IMR-90 (cell line): ENCODE measurements around the gene ERGIC1. TPM values are rescaled to one million over a fixed set of nuclear protein-coding genes. Genes with fewer than 3 reads are reported as not detected.

Source experiments
- ATAC-seq: fragments of 200-7000 bp; cut with Tn5 transposase; 2 replicates; pipeline ENCODE4 v1.9.1; 2020; ENCODE audit warnings: low read depth, mild to moderate bottlenecking, moderate library complexity
- BruUV-seq: library from RNA; stranded (reverse); fragments of 400-500 nt; replicated peaks from 2 replicates; lab custom pipeline; 2021; lab: Mats Ljungman, UMichigan
- CTCF ChIA-PET: fragments of 300-600 bp; formaldehyde crosslinking; extraction: SDS; loops from one replicate; lab custom pipeline; 2021; ENCODE audit warnings: antibody characterized with exemption; lab: Yijun Ruan, JAX
- POLR2A ChIA-PET: fragments of 300-600 bp; sonication (Branson Sonifier 250); formaldehyde crosslinking; loops from one replicate; lab custom pipeline; 2022; ENCODE audit warnings: antibody characterized with exemption; ENCODE audit not compliant: unreplicated experiment; lab: Charles Lee
- DNase-seq: peaks from one replicate; pipeline ENCODE4 v3.0.0; 2013
- H2AFZ ChIP-seq: replicated peaks from 2 replicates; pipeline ENCODE3; 2013; ENCODE audit warnings: low read length, mild to moderate bottlenecking; ENCODE audit not compliant: poor library complexity
- H2AK5ac ChIP-seq: 2 replicates; pipeline ENCODE4 v1.6.1; 2013; ENCODE audit warnings: low read depth, low read length, inconsistent platforms
- H2AK9ac ChIP-seq: replicated peaks from 2 replicates; pipeline ENCODE3; 2013; ENCODE audit warnings: mild to moderate bottlenecking, low read depth, low read length, moderate library complexity; ENCODE audit not compliant: poor library complexity
- H2BK120ac ChIP-seq: 2 replicates; pipeline ENCODE4 v1.6.1; 2013; ENCODE audit warnings: low read depth, low read length, inconsistent platforms
- H2BK15ac ChIP-seq: 3 replicates; pipeline ENCODE4 v1.6.1; 2013; ENCODE audit warnings: low read depth, low read length, inconsistent platforms
- H2BK20ac ChIP-seq: 2 replicates; pipeline ENCODE4 v1.6.1; 2013; ENCODE audit warnings: low read depth, mild to moderate bottlenecking, inconsistent platforms, low read length, moderate library complexity
- H2BK5ac ChIP-seq: 2 replicates; pipeline ENCODE4 v1.6.1; 2013; ENCODE audit warnings: mild to moderate bottlenecking, low read depth, low read length, inconsistent platforms; ENCODE audit not compliant: poor library complexity, severe bottlenecking
- H3K14ac ChIP-seq: replicated peaks from 2 replicates; pipeline ENCODE4 v1.6.1; 2013; ENCODE audit warnings: low read depth, low read length, inconsistent platforms
- H3K18ac ChIP-seq: 2 replicates; pipeline ENCODE4 v1.6.1; 2013; ENCODE audit warnings: low read depth, low read length, control low read depth
- H3K23ac ChIP-seq: 2 replicates; pipeline ENCODE4 v1.6.1; 2013; ENCODE audit warnings: low read depth, low read length, inconsistent platforms
- H3K27ac ChIP-seq: 2 replicates; pipeline ENCODE4 v1.5.1; 2013; ENCODE audit warnings: mild to moderate bottlenecking, control low read depth, low read length; ENCODE audit not compliant: insufficient read depth
- H3K27me3 ChIP-seq: 2 replicates; pipeline ENCODE4 v1.6.1; 2013; ENCODE audit warnings: low read length; ENCODE audit not compliant: control insufficient read depth, insufficient read depth
- H3K36me3 ChIP-seq: 2 replicates; pipeline ENCODE4 v1.6.1; 2013; ENCODE audit warnings: low read length, mixed read lengths; ENCODE audit not compliant: control insufficient read depth, insufficient read depth
- H3K4ac ChIP-seq: 2 replicates; pipeline ENCODE4 v1.6.1; 2013; ENCODE audit warnings: low read depth, low read length, inconsistent platforms
- H3K4me1 ChIP-seq: 2 replicates; pipeline ENCODE4 v1.6.1; 2013; ENCODE audit warnings: low read length, mixed read lengths; ENCODE audit not compliant: control insufficient read depth, insufficient read depth
- H3K4me2 ChIP-seq: 2 replicates; pipeline ENCODE4 v1.6.1; 2013; ENCODE audit warnings: low read depth, mild to moderate bottlenecking, control low read depth, low read length, moderate library complexity
- H3K4me3 ChIP-seq: 2 replicates; pipeline ENCODE4 v1.5.1; 2013; ENCODE audit warnings: low read depth, mild to moderate bottlenecking, control low read depth, low read length, moderate library complexity; ENCODE audit not compliant: insufficient read depth
- H3K56ac ChIP-seq: 2 replicates; pipeline ENCODE4 v1.6.1; 2013; ENCODE audit warnings: low read length, inconsistent platforms; ENCODE audit not compliant: insufficient read depth; ENCODE audit errors: extremely low read depth
- H3K79me1 ChIP-seq, 2 experiments: 2 replicates each; pipeline ENCODE4 v1.6.1; 2013; ENCODE audit warnings: low read length in 2 of 2, inconsistent platforms in 1 of 2, low read depth in 1 of 2
- H3K9ac ChIP-seq: 2 replicates; pipeline ENCODE4 v1.6.1; 2013; ENCODE audit warnings: low read depth, low read length, control low read depth
- H3K9me1 ChIP-seq: 2 replicates; pipeline ENCODE4 v1.6.1; 2013; ENCODE audit warnings: low read length, inconsistent platforms; ENCODE audit not compliant: insufficient read depth
- H3K9me3 ChIP-seq: 2 replicates; pipeline ENCODE4 v1.6.1; 2013; ENCODE audit warnings: low read length; ENCODE audit not compliant: control insufficient read depth, insufficient read depth
- H4K20me1 ChIP-seq: 2 replicates; pipeline ENCODE4 v1.6.1; 2013; ENCODE audit warnings: low read length, inconsistent platforms; ENCODE audit not compliant: insufficient read depth
- H4K5ac ChIP-seq: 2 replicates; pipeline ENCODE4 v1.6.1; 2013; ENCODE audit warnings: mild to moderate bottlenecking, low read depth, low read length, control low read depth
- H4K8ac ChIP-seq, 2 experiments: 2 replicates each; pipeline ENCODE4 v1.6.1; 2013; ENCODE audit warnings: low read depth in 2 of 2, low read length in 2 of 2, control low read depth in 1 of 2, inconsistent platforms in 1 of 2
- H4K91ac ChIP-seq: 2 replicates; pipeline ENCODE4 v1.6.1; 2013; ENCODE audit warnings: low read depth, low read length, inconsistent platforms; ENCODE audit not compliant: insufficient read depth
- CEBPB ChIP-seq: IDR thresholded peaks from 2 replicates; pipeline ENCODE4 v1.6.1; 2012; ENCODE audit warnings: low read depth, low read length, improper control_type of control experiment
- CTCF ChIP-seq: conservative IDR thresholded peaks from 2 replicates; pipeline ENCODE4 v1.5.1; 2012; ENCODE audit warnings: mild to moderate bottlenecking, low read depth, low read length, improper control_type of control experiment
- ELK1 ChIP-seq: fragments of 150-350 bp; IDR thresholded peaks from 2 replicates; pipeline ENCODE4 v1.6.1; 2016; ENCODE audit warnings: low read depth, mild to moderate bottlenecking, low read length, moderate library complexity, borderline replicate concordance
- FOS ChIP-seq: fragments of 150-350 bp; IDR thresholded peaks from 2 replicates; pipeline ENCODE4 v1.6.1; 2016; ENCODE audit warnings: low read depth, low read length
- MAFK ChIP-seq: IDR thresholded peaks from 2 replicates; pipeline ENCODE4 v1.6.1; 2012; ENCODE audit warnings: low read depth, low read length, improper control_type of control experiment
- MXI1 ChIP-seq: IDR thresholded peaks from 2 replicates; pipeline ENCODE4 v1.6.1; 2012; ENCODE audit warnings: low read depth, mild to moderate bottlenecking, low read length, moderate library complexity, borderline replicate concordance
- POLR2A ChIP-seq: IDR thresholded peaks from 2 replicates; pipeline ENCODE4 v1.6.1; 2012; ENCODE audit warnings: mild to moderate bottlenecking, low read depth, low read length
- RAD21 ChIP-seq: IDR thresholded peaks from 2 replicates; pipeline ENCODE4 v1.6.1; 2012; ENCODE audit warnings: low read length, improper control_type of control experiment
- RCOR1 ChIP-seq: IDR thresholded peaks from 2 replicates; pipeline ENCODE4 v1.6.1; 2012; ENCODE audit warnings: mild to moderate bottlenecking, low read length, improper control_type of control experiment; ENCODE audit not compliant: insufficient replicate concordance
- RFX5 ChIP-seq: IDR thresholded peaks from 2 replicates; pipeline ENCODE4 v1.8.0; 2012; ENCODE audit warnings: low read depth, mild to moderate bottlenecking, low read length, moderate library complexity
- SMC3 ChIP-seq: fragments of 150-350 bp; IDR thresholded peaks from 2 replicates; pipeline ENCODE4 v1.6.1; 2016; ENCODE audit warnings: low read depth, mild to moderate bottlenecking, antibody characterized with exemption, low read length, moderate library complexity
- WGBS, 2 experiments: methylation state at CpG; one replicate each; pipeline versions ENCODE4 v1.1.5 to v1.1.7; 2013; ENCODE audit warnings: missing lambda C conversion rate in 2 of 2; ENCODE audit not compliant: insufficient read length in 1 of 2; ENCODE audit errors: extremely low coverage in 2 of 2; 5-methylcytosine and 5-hydroxymethylcytosine counted together
- dilution Hi-C: fragments of 300-500 bp; cut with HindIII; formaldehyde crosslinking; loops from one replicate; pipeline ENCODE4 v1.14.3; 2018; ENCODE audit warnings: low sequenced_read_pairs; ENCODE audit not compliant: unreplicated experiment
- in situ Hi-C: fragments of 300-500 bp; cut with MboI; formaldehyde crosslinking; loops from 3 replicates; pipeline ENCODE4 v1.14.3; 2019; ENCODE audit warnings: low sequenced_read_pairs, inconsistent platforms, mixed read lengths
- intact Hi-C: fragments of 100-400 bp; cut with micrococcal nuclease; formaldehyde crosslinking; loops from 2 replicates; pipeline ENCODE4 v1.10.0; 2022
- polyA plus RNA-seq, 3 experiments: library from polyadenylated mRNA; depleted of rRNA; stranded (reverse); fragments of >200 nt; gene quantifications; 2 replicates each; pipeline ENCODE4 v1.2.3, GENCODE V29; 2012; ENCODE audit warnings: low replicate concordance in 1 of 3
- total RNA-seq: library from RNA; depleted of rRNA; stranded (reverse); fragments of >200 nt; gene quantifications from 2 replicates; pipeline ENCODE4 v1.2.3, GENCODE V29; 2012

The ERGIC1 gene
- total and polyA plus RNA-seq, 2 of the 4 experiments (the other 2 are of a cell fraction): 134 to 192 TPM

DNA sequence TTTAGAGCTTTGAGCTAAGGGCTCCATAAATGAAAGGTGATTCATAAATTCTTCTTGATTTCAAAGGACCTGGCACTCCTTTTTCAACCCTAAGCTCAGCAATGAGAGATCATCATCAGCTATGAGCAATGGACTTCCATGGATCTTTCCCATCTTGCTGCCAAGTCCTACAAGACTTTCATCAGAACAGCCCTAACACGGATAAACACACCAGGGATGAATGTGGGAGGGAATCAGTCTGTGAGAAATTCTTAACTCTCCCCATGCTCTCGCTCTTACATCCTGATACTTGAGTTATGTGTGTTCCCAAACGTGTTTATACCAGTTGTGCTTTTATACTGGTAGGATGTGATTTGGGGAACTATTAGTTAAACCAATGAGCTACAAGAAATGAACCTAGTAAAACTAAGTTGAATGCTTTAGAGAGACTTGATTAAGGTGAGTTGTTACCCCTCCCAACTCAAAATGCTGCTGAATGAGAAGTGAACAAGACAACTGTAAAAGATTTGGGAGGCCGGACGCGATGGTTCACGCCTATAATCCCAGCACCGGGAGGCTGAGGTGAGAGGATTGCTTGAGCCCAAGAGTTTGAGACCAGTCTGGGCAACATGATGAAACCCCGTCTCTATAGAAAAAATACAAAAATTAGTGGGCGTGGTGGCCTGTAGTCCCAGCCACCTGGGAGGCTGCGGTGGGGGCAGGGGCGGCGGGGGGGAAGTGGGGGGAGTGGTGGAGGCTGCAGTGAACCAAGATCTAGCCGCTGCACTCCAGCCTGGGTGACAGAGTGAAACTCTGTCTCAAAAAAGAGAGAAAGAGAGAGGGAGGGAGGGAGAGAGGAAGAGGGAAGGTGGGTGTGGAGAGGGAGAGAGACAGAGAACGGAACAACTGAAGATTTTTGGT lies 120.0 kb downstream of the ERGIC1 start (continued):
- TF ChIP-seq SMC3 (no peak), CEBPB (peak; percentile 87), MAFK (peak; percentile 39; the same call in 1 of the 2 replicates)

- H3K36me3 ChIP-seq: peaks cover 18% of the 10 kb centered on the region
- in situ Hi-C loops: no loop called here
- peaks cover 22% of the 10 kb centered on the region for H3K4me1 ChIP-seq
- peak overlapping the region; percentile 91 for H3K14ac ChIP-seq
- H4K91ac ChIP-seq: peak overlapping the region; percentile 99
- H2BK120ac ChIP-seq: peak overlapping the region; percentile 98
- H3K23ac ChIP-seq: peak overlapping the region; percentile 75
- H4K20me1 ChIP-seq: no peaks in the 10 kb centered on the region
- no peak overlapping the region; the same call in 1 of the 2 replicates for H3K4me2 ChIP-seq
- H3K9ac ChIP-seq: peak overlapping the region; percentile 47; the same call in 1 of the 2 replicates
- DNase-seq (no peak), ATAC-seq (no peak)
- BruUV-seq: no TSS peak
- peak overlapping the region; percentile 87 for H3K27ac ChIP-seq
- H2AK9ac ChIP-seq: peak overlapping the region; percentile 22
- ChIA-PET POLR2A (interaction anchor here (0.7 kb wide), 1 partner anchor 246 kb away, joined by 31 read pairs; no protein-coding TSS in a partner anchor), CTCF (interaction anchor here (0.6 kb wide), 1 partner anchor 317 kb away, joined by 3 read pairs; no protein-coding TSS in a partner anchor)
- peak overlapping the region; percentile 98 for H2BK20ac ChIP-seq
- H2BK5ac ChIP-seq: peak overlapping the region; percentile 99
- H3K79me1 ChIP-seq: peaks cover 20 to 49% of the 10 kb centered on the region in 2 experiments; a peak in 3 of 4 replicates
- peak overlapping the region; percentile 97 for H2BK15ac ChIP-seq
- H3K9me3 ChIP-seq: no peaks in the 10 kb centered on the region
- 90% methylated on average over 5 of the region's 8 CpGs; no CpG with 5 or more reads in 1 of the 2 experiments for WGBS, 2 experiments
- peak overlapping the region; percentile 95 for H4K5ac ChIP-seq
- intact Hi-C loops: no loop called here
- no peak for TF ChIP-seq RAD21
- TF ChIP-seq CEBPB: no peak
- TF ChIP-seq RFX5: no peak
- TF ChIP-seq ELK1: no peak
- no peak for TF ChIP-seq RCOR1
- TF ChIP-seq POLR2A: no peak
- TF ChIP-seq MAFK: no peak
- TF ChIP-seq SMC3: no peak
- no peak for TF ChIP-seq FOS
- TF ChIP-seq MXI1: no peak
- no peak for TF ChIP-seq CTCF
- peak overlapping the region; percentile 93 for H3K18ac ChIP-seq
- H2AK5ac ChIP-seq: peak overlapping the region; percentile 97
- H3K4me3 ChIP-seq: no peak overlapping the region
- H3K56ac ChIP-seq: peak overlapping the region; percentile 72
- no peak overlapping the region for H2AFZ ChIP-seq
- dilution Hi-C loops: no loop called here
- peaks cover 16% of the 10 kb centered on the region for H3K9me1 ChIP-seq
- peak overlapping the region; percentile 94 to 95 for H4K8ac ChIP-seq
- H3K4ac ChIP-seq: peak overlapping the region; percentile 99
- H3K27me3 ChIP-seq: no peaks in the 10 kb centered on the region
Observed at GRCh38 chr5:172954751-172955159, 120.7 kb downstream of the ERGIC1 start.
